GM12878 (cell line): ENCODE data around the gene PAFAH2. TPM values are rescaled to one million over a fixed set of nuclear protein-coding genes. Genes with fewer than 3 reads are reported as not detected.

Experiments used
- ATAC-seq: fragments of 200-7000 bp; cut with Tn5 transposase; 3 replicates; pipeline ENCODE4 v1.9.1; 2020; ENCODE audit warnings: mild to moderate bottlenecking, moderate library complexity
- BruUV-seq: library from RNA; stranded (reverse); fragments of 400-500 nt; replicated peaks from 2 replicates; lab custom pipeline; 2021; lab: Mats Ljungman, UMichigan
- CTCF ChIA-PET: fragments of 300-600 bp; sonication (Branson Sonifier 250); formaldehyde crosslinking; extraction: SDS; loops from one replicate; lab custom pipeline; 2021; ENCODE audit warnings: inconsistent platforms; lab: Yijun Ruan, JAX
- POLR2A ChIA-PET: fragments of 350-600 bp; formaldehyde crosslinking; extraction: SDS; loops from one replicate; lab custom pipeline; 2021; ENCODE audit warnings: inconsistent platforms; lab: Charles Lee
- RAD21 ChIA-PET: fragments of 300-600 bp; sonication (Branson Sonifier 250); formaldehyde crosslinking; loops from one replicate; lab custom pipeline; 2023; ENCODE audit warnings: antibody characterized with exemption; ENCODE audit not compliant: unreplicated experiment; lab: Charles Lee
- SMC1A ChIA-PET: fragments of 300-600 bp; sonication (Branson Sonifier 250); formaldehyde crosslinking; loops from one replicate; lab custom pipeline; 2023; ENCODE audit not compliant: unreplicated experiment, uncharacterized antibody; lab: Charles Lee
- DNase-seq: peaks from one replicate; pipeline ENCODE4 v3.0.0-alpha.2; 2011; ENCODE audit warnings: low read depth, low spot score
- FAIRE-seq: peaks from 3 replicates; lab custom pipeline; 2011; peaks lifted over from hg19 to GRCh38; lab: Jason Lieb, UNC
- H2AFZ ChIP-seq: 2 replicates; pipeline ENCODE4 v1.6.0; 2011; ENCODE audit warnings: low read depth, low read length, control low read depth; ENCODE audit not compliant: control insufficient read depth
- H3K27ac ChIP-seq: 2 replicates; pipeline ENCODE4 v1.5.1; 2011; ENCODE audit warnings: control low read depth; ENCODE audit not compliant: control insufficient read depth, insufficient read depth
- H3K27me3 ChIP-seq, 2 experiments: replicated peaks in 1 of 2; 2 replicates each; pipeline versions ENCODE4 v1.6.0 to v1.6.1; 2011; ENCODE audit warnings: low read length in 1 of 2; ENCODE audit not compliant: control insufficient read depth in 2 of 2, insufficient read depth in 2 of 2
- H3K36me3 ChIP-seq, 2 experiments: 2 replicates each; pipeline ENCODE4 v1.5.1; 2011; ENCODE audit warnings: low read length in 1 of 2; ENCODE audit not compliant: control insufficient read depth in 2 of 2, insufficient read depth in 2 of 2
- H3K4me1 ChIP-seq: 2 replicates; pipeline ENCODE4 v1.6.1; 2011; ENCODE audit warnings: mild to moderate bottlenecking, low read length, moderate library complexity, mixed read lengths; ENCODE audit not compliant: control insufficient read depth, insufficient read depth
- H3K4me2 ChIP-seq: 2 replicates; pipeline ENCODE4 v1.6.0; 2011; ENCODE audit warnings: control low read depth; ENCODE audit not compliant: control insufficient read depth, insufficient read depth
- H3K4me3 ChIP-seq: fragments of 200-600 bp; sonication (generic); 2 replicates; pipeline ENCODE4 v1.5.1; 2016
- H3K79me2 ChIP-seq: 2 replicates; pipeline ENCODE4 v1.6.0; 2011; ENCODE audit warnings: low read length; ENCODE audit not compliant: control insufficient read depth, insufficient read depth
- H3K9ac ChIP-seq: 2 replicates; pipeline ENCODE4 v1.8.0; 2011; ENCODE audit warnings: low read length, control low read depth, mixed read lengths; ENCODE audit not compliant: control insufficient read depth, insufficient read depth
- H3K9me3 ChIP-seq: replicated peaks from 3 replicates; pipeline ENCODE4 v1.5.1; 2011; ENCODE audit warnings: mild to moderate bottlenecking, low read length; ENCODE audit not compliant: control insufficient read depth, insufficient read depth
- H4K20me1 ChIP-seq: 2 replicates; pipeline ENCODE4 v1.6.0; 2011; ENCODE audit not compliant: control insufficient read depth, insufficient read depth
- CBFB ChIP-seq: IDR thresholded peaks from 2 replicates; pipeline ENCODE4 v1.6.1; 2016; ENCODE audit warnings: antibody characterized with exemption, low read depth
- EGR1 ChIP-seq, 2 experiments: IDR thresholded peaks; 1 replicate in 1 of 2; 2 replicates in 1 of 2; pipeline ENCODE4 v1.6.1; 2011 to 2012; ENCODE audit warnings: low read depth in 2 of 2, low read length in 2 of 2, borderline replicate concordance in 1 of 2, mild to moderate bottlenecking in 1 of 2, moderate library complexity in 1 of 2
- EZH2 ChIP-seq: IDR thresholded peaks from 2 replicates; pipeline ENCODE4 v1.6.1; 2012; ENCODE audit warnings: low read depth, mild to moderate bottlenecking, control low read depth, inconsistent platforms, low read length, borderline replicate concordance; ENCODE audit not compliant: control insufficient read depth
- FOXK2 ChIP-seq: fragments of 450-650 bp; IDR thresholded peaks from 2 replicates; pipeline ENCODE4 v1.6.1; 2017; ENCODE audit warnings: mild to moderate bottlenecking, moderate library complexity
- RELB ChIP-seq: fragments of 450-650 bp; IDR thresholded peaks from 2 replicates; pipeline ENCODE4 v1.6.1; 2017; ENCODE audit warnings: low read depth, mild to moderate bottlenecking, moderate library complexity
- TARDBP ChIP-seq: IDR thresholded peaks from 2 replicates; pipeline ENCODE4 v1.6.1; 2016; ENCODE audit warnings: borderline replicate concordance
- ZBTB33 ChIP-seq: fragments of 450-650 bp; IDR thresholded peaks from 2 replicates; pipeline ENCODE4 v1.6.1; 2017; ENCODE audit warnings: mild to moderate bottlenecking
- ZBTB4 ChIP-seq: fragments of 450-650 bp; formaldehyde crosslinking; IDR thresholded peaks from 2 replicates; pipeline ENCODE4 v1.4.0; 2022; ENCODE audit warnings: mild to moderate bottlenecking, moderate library complexity
- ZNF217 ChIP-seq: fragments of 450-650 bp; IDR thresholded peaks from 2 replicates; pipeline ENCODE4 v1.6.1; 2017; ENCODE audit warnings: antibody characterized with exemption, mild to moderate bottlenecking
- ZNF687 ChIP-seq: fragments of 450-650 bp; IDR thresholded peaks from 2 replicates; pipeline ENCODE4 v1.6.1; 2017; ENCODE audit warnings: mild to moderate bottlenecking, moderate library complexity
- in situ Hi-C: fragments of 300-500 bp; cut with MboI; formaldehyde crosslinking; loops from 9 replicates; pipeline ENCODE4 v1.14.3; 2018; ENCODE audit warnings: mixed read lengths
- intact Hi-C: fragments of 100-400 bp; cut with micrococcal nuclease; formaldehyde crosslinking; loops from one replicate; pipeline ENCODE4 v1.14.2; 2022; ENCODE audit not compliant: unreplicated experiment
- polyA plus RNA-seq, 11 experiments: library from polyadenylated mRNA; depleted of rRNA in 4 of 11; unstranded in 6 of 11; stranded (reverse) in 5 of 11; fragments of >200 nt; fragmentation: Nextera tagmentation in 4 of 11; fragmentation: Illumina TruSeq in 1 of 11; extraction: Ambion mirVana in 4 of 11; extraction: Trizol in 1 of 11; gene quantifications; 1 replicate in 1 of 11; 2 replicates in 10 of 11; pipeline versions ENCODE4 v1.2.1 to v1.2.3, GENCODE V29; 2011 to 2016; ENCODE audit warnings: inconsistent platforms in 2 of 11, missing spikeins in 2 of 11, low read depth in 1 of 11
- total RNA-seq, 4 experiments: library from RNA; depleted of rRNA in 3 of 4; stranded (reverse); fragments of >200 nt in 3 of 4; fragmentation: Illumina TruSeq in 1 of 4; extraction: Trizol in 1 of 4; gene quantifications; 2 replicates each; pipeline versions ENCODE4 v1.2.1 to v1.2.3, GENCODE V29; 2013 to 2021

The PAFAH2 gene
- total and polyA plus RNA-seq, 10 of the 15 experiments (the other 5 are each of a cell fraction or from before 2014, with no cell fraction given) = 3.0 to 9.5 (median 6.5) TPM

DNA sequence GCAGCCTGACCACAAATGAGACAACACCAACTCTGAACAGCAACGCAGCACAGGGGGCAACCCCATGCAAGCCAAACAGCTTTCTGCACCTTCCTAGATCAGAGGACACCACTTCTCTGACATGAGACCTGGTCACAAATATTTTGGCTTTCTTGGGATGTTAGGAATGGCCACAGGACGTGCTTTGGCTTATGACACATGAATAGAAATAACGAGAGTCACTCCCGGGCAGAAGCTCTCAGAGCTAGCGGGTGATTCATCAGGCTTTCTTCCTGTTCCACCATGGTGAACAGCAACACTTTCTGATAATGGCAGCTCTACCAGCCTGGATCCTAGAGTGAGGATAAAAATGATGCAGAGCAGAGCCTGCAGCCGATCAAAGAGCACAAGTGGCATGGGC is 39.4 kb downstream of the PAFAH2 start (continued):
- TF ChIP-seq ZBTB4 (CRISPR knock-in tag) = no peak
- no peak for TF ChIP-seq CBFB
- no peak for TF ChIP-seq FOXK2
- no peak for TF ChIP-seq TARDBP

DNA sequence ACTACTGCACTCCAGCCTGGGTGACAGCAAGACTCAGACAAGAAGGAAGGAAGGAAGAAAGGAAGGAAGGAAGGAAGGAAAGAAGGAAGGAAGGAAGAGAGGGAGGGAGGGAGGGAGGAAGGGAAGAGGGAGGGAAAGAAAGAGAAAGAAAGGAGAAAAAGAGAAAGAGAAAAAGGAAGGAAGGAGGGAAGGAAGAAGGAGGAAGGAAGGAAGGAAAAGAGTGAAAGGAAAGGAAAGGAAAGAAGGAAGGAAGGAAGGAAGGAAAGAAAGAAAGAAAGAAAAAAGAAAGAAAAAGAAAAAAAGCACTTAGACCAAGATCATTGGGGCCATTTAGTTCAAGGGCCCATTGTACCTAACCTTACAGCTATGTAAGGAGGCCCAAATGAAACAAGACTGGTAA is 42.3 kb downstream of the PAFAH2 start:
- CTCF ChIA-PET = interaction anchor here (0.6 to 1.5 kb wide), 2 partner anchors 51 to 162 kb away, joined by 3 to 5 read pairs; no protein-coding TSS in a partner anchor
- in situ Hi-C loops (no loop called here), intact Hi-C loops (no loop called here)
- BruUV-seq = no TSS peak
- H4K20me1 ChIP-seq = no peaks in the 10 kb centered on the region
- no peak overlapping the region for H3K27ac ChIP-seq
- peaks cover 0 to 1% of the 10 kb centered on the region in 2 experiments; a peak in 2 of 4 replicates for H3K36me3 ChIP-seq
- H3K9ac ChIP-seq = no peak overlapping the region
- H3K4me1 ChIP-seq = no peaks in the 10 kb centered on the region
- DNase-seq (no peak), FAIRE-seq (no peak), ATAC-seq (no peak)
- H3K9me3 ChIP-seq = no peaks in the 10 kb centered on the region
- RAD21 ChIA-PET = no interaction called here
- no peak overlapping the region for H2AFZ ChIP-seq
- H3K27me3 ChIP-seq = no peaks in the 10 kb centered on the region
- H3K4me2 ChIP-seq = no peak overlapping the region
- SMC1A ChIA-PET = interaction anchor here (1.1 kb wide), 1 partner anchor 11 kb away, joined by 3 read pairs; no protein-coding TSS in a partner anchor
- no peak overlapping the region for H3K4me3 ChIP-seq
- H3K79me2 ChIP-seq = no peaks in the 10 kb centered on the region
- POLR2A ChIA-PET = no interaction called here
- TF ChIP-seq EGR1 (IDR thresholded peaks at IDR 0.05; ENCODE audit: borderline replicate concordance in 1 of 2, low read depth in 2 of 2, low read length in 2 of 2) (no peak), EZH2 (no peak), RELB (no peak), ZNF687 (no peak), ZNF217 (no peak), TARDBP (no peak), ZBTB33 (no peak)
